ENCODE results near the gene CUBN. TPM values are rescaled to one million over a fixed set of nuclear protein-coding genes. Genes with fewer than 3 reads are reported as not detected.

The CUBN gene
- total RNA-seq, 1 donor from 2014 or later, result 2.5 TPM

DNA sequence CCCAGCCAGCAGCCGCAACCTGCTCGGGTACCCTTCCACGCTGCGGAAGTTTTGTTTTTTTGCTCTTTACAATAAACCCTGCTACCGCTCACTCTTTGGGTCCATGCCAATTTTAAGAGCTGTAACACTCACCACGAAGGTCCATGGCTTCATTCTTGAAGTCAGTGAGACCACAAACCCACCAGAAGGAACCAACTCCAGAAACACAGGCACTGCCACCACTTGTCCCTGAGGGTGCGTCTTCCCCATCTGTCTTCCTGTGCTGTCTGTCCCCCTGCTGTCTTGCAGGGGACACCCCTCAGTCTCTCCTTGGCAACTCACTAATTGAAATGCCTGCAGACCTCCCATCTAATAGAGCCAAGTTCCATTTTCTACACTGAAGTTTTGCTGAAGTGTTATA is 263.8 kb downstream of the CUBN start:
- ATAC-seq (ENCODE audit: low read depth) (no peak), DNase-seq (no peak)
- CTCF ChIA-PET, result no interaction called here
- intact Hi-C loops (cut with micrococcal nuclease), result no loop called here
- POLR2A ChIA-PET, result no interaction called here
- no peak overlapping the region for H3K27ac Mint-ChIP-seq
- H3K36me3 Mint-ChIP-seq (ENCODE audit: low read depth), result no peaks in the 10 kb centered on the region
- peaks cover 6% of the 10 kb centered on the region for H3K9me3 Mint-ChIP-seq
- H3K4me3 Mint-ChIP-seq, result no peak overlapping the region
- peaks cover 20% of the 10 kb centered on the region for H3K27me3 Mint-ChIP-seq
- H3K4me1 Mint-ChIP-seq, result no peaks in the 10 kb centered on the region
- TF ChIP-seq, protein P1, sequence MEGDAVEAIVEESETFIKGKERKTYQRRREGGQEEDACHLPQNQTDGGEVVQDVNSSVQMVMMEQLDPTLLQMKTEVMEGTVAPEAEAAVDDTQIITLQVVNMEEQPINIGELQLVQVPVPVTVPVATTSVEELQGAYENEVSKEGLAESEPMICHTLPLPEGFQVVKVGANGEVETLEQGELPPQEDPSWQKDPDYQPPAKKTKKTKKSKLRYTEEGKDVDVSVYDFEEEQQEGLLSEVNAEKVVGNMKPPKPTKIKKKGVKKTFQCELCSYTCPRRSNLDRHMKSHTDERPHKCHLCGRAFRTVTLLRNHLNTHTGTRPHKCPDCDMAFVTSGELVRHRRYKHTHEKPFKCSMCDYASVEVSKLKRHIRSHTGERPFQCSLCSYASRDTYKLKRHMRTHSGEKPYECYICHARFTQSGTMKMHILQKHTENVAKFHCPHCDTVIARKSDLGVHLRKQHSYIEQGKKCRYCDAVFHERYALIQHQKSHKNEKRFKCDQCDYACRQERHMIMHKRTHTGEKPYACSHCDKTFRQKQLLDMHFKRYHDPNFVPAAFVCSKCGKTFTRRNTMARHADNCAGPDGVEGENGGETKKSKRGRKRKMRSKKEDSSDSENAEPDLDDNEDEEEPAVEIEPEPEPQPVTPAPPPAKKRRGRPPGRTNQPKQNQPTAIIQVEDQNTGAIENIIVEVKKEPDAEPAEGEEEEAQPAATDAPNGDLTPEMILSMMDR (IDR thresholded peaks at IDR 0.05), result no peak

DNA sequence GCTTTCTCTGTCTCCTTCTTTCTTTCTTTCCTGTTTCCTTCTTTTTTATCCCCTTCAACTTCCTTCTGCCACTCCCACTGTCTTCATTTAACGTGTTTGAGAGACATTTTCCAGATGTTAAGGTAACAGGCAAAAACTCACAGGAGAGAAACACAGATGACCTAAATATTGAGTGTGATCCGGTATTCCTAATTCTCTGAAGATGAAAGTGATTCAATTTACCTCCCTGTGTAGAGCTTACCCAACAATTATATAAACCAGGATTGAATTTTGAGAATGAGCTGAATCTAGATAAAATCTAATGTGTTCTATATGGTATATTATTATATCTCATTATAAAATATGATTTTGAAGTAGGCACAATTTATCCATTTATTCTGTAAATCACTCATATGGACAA is 265.8 kb downstream of the CUBN start:
- H3K36me3 Mint-ChIP-seq (ENCODE audit: low read depth), result no peaks in the 10 kb centered on the region
- POLR2A ChIA-PET, result no interaction called here
- intact Hi-C loops (cut with micrococcal nuclease), result no loop called here
- ATAC-seq (ENCODE audit: low read depth), result no peak
- CTCF ChIA-PET, result no interaction called here
- H3K27ac Mint-ChIP-seq, result no peak overlapping the region
- peaks cover 11% of the 10 kb centered on the region for H3K9me3 Mint-ChIP-seq
- TF ChIP-seq, protein P1 (IDR thresholded peaks at IDR 0.05), result no peak
- peaks cover 18% of the 10 kb centered on the region for H3K27me3 Mint-ChIP-seq
- no peaks in the 10 kb centered on the region for H3K4me1 Mint-ChIP-seq
- DNase-seq, result no peak
- H3K4me3 Mint-ChIP-seq, result no peak overlapping the region

DNA sequence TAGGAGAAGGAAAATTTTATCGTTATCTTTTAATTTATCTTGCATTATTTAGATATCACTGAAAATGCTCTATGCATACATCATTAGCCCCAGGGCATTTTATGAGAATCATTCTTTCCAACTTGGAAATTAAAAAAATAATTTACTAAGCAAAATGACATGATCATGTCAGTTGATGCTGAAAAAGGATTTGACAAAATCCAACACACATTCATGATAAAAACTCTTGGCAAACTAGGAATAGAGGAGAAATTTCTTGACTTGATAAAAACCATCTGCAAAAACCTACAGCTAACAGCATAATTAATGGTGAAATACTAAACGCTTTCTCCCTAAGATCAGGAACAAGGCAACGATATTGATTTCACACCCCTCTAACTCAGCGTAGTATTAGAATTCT is 272.2 kb downstream of the CUBN start:
- Mint-ChIP-seq H3K4me3 (no peak overlapping the region), H3K27ac (no peak overlapping the region), H3K27me3 (peaks cover 8% of the 10 kb centered on the region), H3K36me3 (ENCODE audit: low read depth) (no peaks in the 10 kb centered on the region), H3K9me3 (peaks cover 5% of the 10 kb centered on the region), H3K4me1 (no peaks in the 10 kb centered on the region)
- intact Hi-C loops (cut with micrococcal nuclease), result no loop called here
- no peak for ATAC-seq (ENCODE audit: low read depth)
- TF ChIP-seq, protein P1 (IDR thresholded peaks at IDR 0.05), result no peak
- ChIA-PET POLR2A (no interaction called here), CTCF (no interaction called here)
- DNase-seq, result no peak

DNA sequence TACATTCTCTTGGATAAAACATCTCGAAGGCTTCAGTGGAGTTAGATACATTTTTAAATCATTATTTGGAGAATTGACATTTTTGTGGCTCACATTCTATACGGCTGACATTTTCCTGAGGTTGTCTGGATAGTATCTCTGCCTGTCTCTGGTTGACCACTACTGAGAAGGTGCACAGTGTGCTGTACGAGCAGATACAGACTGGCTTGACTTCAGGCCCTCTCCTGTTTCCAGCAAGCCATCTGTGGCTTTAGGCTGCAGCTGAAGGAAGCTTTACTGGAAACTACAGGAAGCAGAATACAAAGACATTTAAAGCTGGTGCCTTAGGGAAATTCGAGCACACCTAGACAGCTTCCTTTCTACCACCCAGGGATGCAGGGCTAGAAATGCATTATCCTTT is 273.0 kb downstream of the CUBN start:
- CTCF ChIA-PET, result no interaction called here
- Mint-ChIP-seq H3K4me3 (no peak overlapping the region), H3K27ac (no peak overlapping the region), H3K9me3 (peaks cover 5% of the 10 kb centered on the region), H3K27me3 (peaks cover 7% of the 10 kb centered on the region), H3K4me1 (no peaks in the 10 kb centered on the region), H3K36me3 (ENCODE audit: low read depth) (no peaks in the 10 kb centered on the region)
- ATAC-seq (ENCODE audit: low read depth), result no peak
- POLR2A ChIA-PET, result no interaction called here
- intact Hi-C loops (cut with micrococcal nuclease), result no loop called here
- no peak for DNase-seq
- TF ChIP-seq, protein P1 (IDR thresholded peaks at IDR 0.05), result no peak

DNA sequence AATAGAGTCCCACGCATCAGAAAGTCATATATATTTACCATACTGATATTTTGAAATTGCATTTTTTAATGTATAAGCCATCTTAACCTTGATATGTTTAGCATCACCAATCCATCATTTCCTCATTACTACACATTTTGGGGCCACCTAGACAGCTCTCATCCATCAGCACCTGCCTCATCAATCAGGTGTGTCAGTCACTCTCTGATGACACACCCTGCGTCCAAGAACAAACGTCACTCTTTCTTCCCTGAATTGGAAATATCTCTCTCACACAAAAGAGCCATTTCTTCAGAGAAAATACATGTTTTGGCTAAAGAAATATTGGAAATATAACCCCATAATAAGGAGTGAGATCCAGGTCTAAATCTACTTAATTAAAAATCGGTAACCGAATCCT is 273.5 kb downstream of the CUBN start:
- Mint-ChIP-seq H3K9me3 (peaks cover 5% of the 10 kb centered on the region), H3K36me3 (ENCODE audit: low read depth) (no peaks in the 10 kb centered on the region), H3K4me3 (no peak overlapping the region), H3K27me3 (peaks cover 4% of the 10 kb centered on the region), H3K4me1 (no peaks in the 10 kb centered on the region), H3K27ac (no peak overlapping the region)
- DNase-seq (no peak), ATAC-seq (ENCODE audit: low read depth) (no peak)
- ChIA-PET POLR2A (no interaction called here), CTCF (no interaction called here)
- intact Hi-C loops (cut with micrococcal nuclease), result no loop called here
- TF ChIP-seq, protein P1 (IDR thresholded peaks at IDR 0.05), result no peak

Data from activated B cell treated with CpG ODN at 0.5 μM for 24 hours (primary cell).